ENCODE results near the gene BRSK2.

The BRSK2 gene

GRCh38 chr11:1469911-1470680 lies 80.4 kb downstream of the BRSK2 start:
- no peak for DNase-seq

- no peak for DNase-seq
Observed at GRCh38 chr11:1470681-1471611, 81.2 kb downstream of the BRSK2 start.

- no peak for DNase-seq
Observed at GRCh38 chr11:1471736-1472135, 82.0 kb downstream of the BRSK2 start.

- DNase-seq = no peak
Observed at GRCh38 chr11:1472180-1473005, 82.7 kb downstream of the BRSK2 start.

GRCh38 chr11:1473011-1473628 lies 83.4 kb downstream of the BRSK2 start:
- no peak for DNase-seq

GRCh38 chr11:1473786-1474185 lies 84.1 kb downstream of the BRSK2 start:
- no peak for DNase-seq

- no peak for DNase-seq
Observed at GRCh38 chr11:1475841-1476240, 86.1 kb downstream of the BRSK2 start.

GRCh38 chr11:1476940-1477736 lies 87.4 kb downstream of the BRSK2 start:
- DNase-seq = no peak

GRCh38 chr11:1478011-1478410 lies 88.3 kb downstream of the BRSK2 start:
- no peak for DNase-seq

GRCh38 chr11:1478544-1478943 lies 88.8 kb downstream of the BRSK2 start:
- no peak for DNase-seq

GRCh38 chr11:1479006-1479677 lies 89.4 kb downstream of the BRSK2 start:
- no peak for DNase-seq

GRCh38 chr11:1479678-1480118 lies 90.0 kb downstream of the BRSK2 start:
- no peak for DNase-seq

- no peak for DNase-seq
Observed at GRCh38 chr11:1480191-1480554, 90.4 kb downstream of the BRSK2 start.

- DNase-seq = no peak
Observed at GRCh38 chr11:1480555-1481482, 91.1 kb downstream of the BRSK2 start.

GRCh38 chr11:1481483-1481825 lies 91.7 kb downstream of the BRSK2 start:
- DNase-seq = no peak

- no peak for DNase-seq
Observed at GRCh38 chr11:1481861-1482441, 92.2 kb downstream of the BRSK2 start.

GRCh38 chr11:1482581-1483444 lies 93.1 kb downstream of the BRSK2 start:
- DNase-seq = no peak

GRCh38 chr11:1483445-1483961 lies 93.8 kb downstream of the BRSK2 start:
- DNase-seq = no peak
